ENCODE measurements around the gene KIF1A. TPM values are rescaled to one million over a fixed set of nuclear protein-coding genes. Genes with fewer than 3 reads are reported as not detected.
A peak's percentile ranks its signal among the peaks of the same experiment; 100 is the strongest.
"Not testable (repeated sequence)": the region's sequence is repeated elsewhere in the genome, so short reads cannot be mapped to it uniquely, and the experiment has no call there.

KIF1A gene
- total and polyA plus RNA-seq, 4 experiments from 2014 or later: not detected

DNA sequence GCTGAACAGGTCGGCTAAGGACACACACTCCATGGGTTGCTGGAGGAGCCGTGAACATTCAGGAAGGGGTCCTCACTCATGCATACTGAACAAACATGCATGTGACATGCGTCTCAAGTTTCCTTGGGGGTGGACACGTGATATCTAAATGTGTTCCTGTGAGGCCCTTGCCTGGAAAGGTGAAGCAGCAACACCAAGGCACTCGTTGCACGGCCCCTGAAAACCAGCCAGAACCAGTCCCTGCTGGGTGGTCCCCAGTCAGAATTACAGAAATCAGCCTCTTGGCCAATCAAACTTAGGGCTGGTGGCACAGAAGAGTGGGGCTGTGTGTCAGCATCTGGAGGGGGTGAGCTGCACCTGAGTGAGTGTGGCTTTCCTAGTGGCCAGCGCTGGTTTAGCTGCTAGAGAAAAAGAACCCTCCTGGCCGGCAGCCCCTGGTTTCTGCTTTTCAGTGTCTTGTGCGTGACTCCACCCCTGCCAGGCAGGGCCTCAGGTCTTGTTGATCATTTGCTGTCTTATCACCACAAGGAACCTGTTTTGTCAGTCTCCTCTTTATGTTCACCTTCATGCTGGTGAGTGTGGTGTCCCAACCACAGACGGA, 134.1 kb downstream of the KIF1A start:
- peaks cover 0 to 7% (median 2%) of the 10 kb centered on the region in 4 donors for H3K4me1 Mint-ChIP-seq
- CTCF ChIA-PET (ENCODE audit: partially characterized antibody): no interaction called here

DNA sequence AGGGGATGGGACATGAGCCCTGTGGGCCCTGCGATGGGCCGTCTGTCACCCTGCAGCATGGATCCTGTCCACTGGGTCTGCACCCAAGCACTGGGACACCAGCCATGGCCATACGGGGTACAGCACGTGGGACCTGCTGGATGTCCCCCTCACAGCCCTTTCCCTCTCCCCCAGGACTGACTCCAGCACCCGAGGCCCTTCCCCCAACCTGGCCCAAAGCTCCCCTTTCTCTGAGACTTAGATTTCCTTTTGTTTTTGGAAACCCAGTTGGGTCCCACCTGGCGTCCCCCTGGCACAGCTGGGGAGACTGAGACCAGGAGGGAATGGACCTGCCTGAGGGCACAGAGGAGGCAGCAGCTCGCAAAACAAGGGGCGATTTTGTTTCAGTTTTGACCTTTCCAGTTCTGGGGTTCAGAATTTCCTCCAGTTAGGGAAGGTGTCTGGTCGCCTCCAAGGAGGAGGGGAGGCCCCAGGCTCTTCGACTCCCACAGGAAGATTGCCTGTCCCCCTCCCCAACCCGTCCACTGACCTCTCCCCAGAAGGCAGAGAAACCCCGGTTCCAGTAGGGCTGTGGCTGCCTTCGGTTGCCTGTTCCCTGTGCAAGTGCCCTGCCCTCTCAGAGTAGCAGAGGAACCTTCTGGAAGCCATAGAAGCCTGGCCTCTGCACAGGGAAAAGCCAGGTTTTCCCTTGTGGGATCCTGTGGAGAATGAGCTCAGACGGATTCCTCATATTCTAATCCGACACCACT, 135.9 kb downstream of the KIF1A start:
- H3K4me1 ChIP-seq (ENCODE audit: insufficient read depth, low read length); H3K27ac ChIP-seq (ENCODE audit: low read depth, low read length); H3K9me3 Mint-ChIP-seq; H3K27me3 ChIP-seq (ENCODE audit: insufficient read depth, low read length); H3K4me1 Mint-ChIP-seq; H3K9me3 ChIP-seq (ENCODE audit: control insufficient read depth in 1 of 2, low read length in 2 of 2); H3K36me3 ChIP-seq (ENCODE audit: insufficient read depth, low read length); H3K27me3 Mint-ChIP-seq; H3K36me3 Mint-ChIP-seq; DNase-seq; intact Hi-C loops (cut with micrococcal nuclease); POLR2A ChIA-PET (ENCODE audit: partially characterized antibody): not testable (repeated sequence)
- H3K4me3 ChIP-seq (ENCODE audit: low read length in 2 of 2): peak overlapping the region in 1 of 2 donors; percentile 24
- Mint-ChIP-seq H3K4me3 (peak overlapping the region; percentile 24 to 64 (median 50)), H3K27ac (peak overlapping the region in 2 of 7 donors; percentile 52 to 68)
- CTCF ChIA-PET (ENCODE audit: partially characterized antibody): interaction anchor here (0.5 kb wide), 1 partner anchor 115 kb away, joined by 3 read pairs; no protein-coding TSS in a partner anchor

More for the DNA sequence above, 134.1 kb downstream of the KIF1A start:
- Mint-ChIP-seq H3K9me3 (no peaks in the 10 kb centered on the region), H3K27me3 (no peaks in the 10 kb centered on the region), H3K36me3 (no peaks in the 10 kb centered on the region), H3K27ac (peak overlapping the region in 1 of 7 donors; percentile 69), H3K4me3 (no peak overlapping the region)
- POLR2A ChIA-PET (ENCODE audit: partially characterized antibody): no interaction called here
- H3K36me3 ChIP-seq (ENCODE audit: insufficient read depth, low read length): no peaks in the 10 kb centered on the region
- peaks cover 5% of the 10 kb centered on the region for H3K4me1 ChIP-seq (ENCODE audit: insufficient read depth, low read length)
- intact Hi-C loops (cut with micrococcal nuclease): no loop called here
- no peak for DNase-seq
- no peaks in the 10 kb centered on the region for H3K9me3 ChIP-seq (ENCODE audit: control insufficient read depth in 1 of 2, low read length in 2 of 2)
- H3K27me3 ChIP-seq (ENCODE audit: insufficient read depth, low read length): no peaks in the 10 kb centered on the region
- H3K27ac ChIP-seq (ENCODE audit: low read depth, low read length): no peak overlapping the region
- no peak overlapping the region for H3K4me3 ChIP-seq (ENCODE audit: low read length in 2 of 2)

DNA sequence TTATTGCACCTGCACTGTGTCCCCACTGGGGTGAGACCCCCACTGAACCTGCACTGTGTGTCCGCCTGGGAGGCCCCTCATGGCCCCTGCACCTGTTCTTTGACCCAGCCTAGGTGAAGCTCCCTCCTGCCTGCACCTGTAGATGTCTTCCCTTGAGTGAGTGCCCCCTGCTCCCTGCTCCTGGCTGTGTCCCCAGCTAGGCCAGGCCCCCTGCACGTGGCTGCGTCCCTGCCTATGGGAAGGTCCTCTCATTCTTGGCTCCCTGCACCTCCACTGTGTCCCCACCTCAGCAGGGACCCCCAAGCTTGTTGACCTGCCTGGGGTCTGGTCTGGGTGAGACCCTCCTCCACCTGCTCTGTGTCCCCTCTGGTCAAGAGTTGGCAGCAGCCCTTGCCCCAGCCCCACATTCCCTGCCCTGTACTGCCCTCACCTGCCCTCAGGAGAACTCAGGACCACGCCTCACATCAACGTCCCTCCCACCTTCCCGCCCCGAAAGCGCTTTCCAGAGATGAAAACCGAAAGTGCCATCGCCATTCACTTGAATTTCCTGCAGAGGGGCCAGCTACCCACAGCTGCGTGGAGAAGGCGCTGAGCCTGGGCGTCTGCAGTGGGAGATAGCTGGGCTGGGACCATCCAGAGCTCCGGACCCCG, 136.6 kb downstream of the KIF1A start:
- POLR2A ChIA-PET (ENCODE audit: partially characterized antibody): interaction anchor here (0.5 kb wide), 1 partner anchor 114 kb away, joined by 3 read pairs; no protein-coding TSS in a partner anchor
- peak overlapping the region in 2 of 7 donors; percentile 42 to 68 for H3K27ac Mint-ChIP-seq
- H3K4me1 ChIP-seq (ENCODE audit: insufficient read depth, low read length); H3K27ac ChIP-seq (ENCODE audit: low read depth, low read length); H3K9me3 ChIP-seq (ENCODE audit: control insufficient read depth in 1 of 2, low read length in 2 of 2); intact Hi-C loops (cut with micrococcal nuclease); H3K27me3 Mint-ChIP-seq; H3K36me3 Mint-ChIP-seq; H3K27me3 ChIP-seq (ENCODE audit: insufficient read depth, low read length); DNase-seq; H3K36me3 ChIP-seq (ENCODE audit: insufficient read depth, low read length); H3K9me3 Mint-ChIP-seq; H3K4me1 Mint-ChIP-seq: not testable (repeated sequence)
- CTCF ChIA-PET (ENCODE audit: partially characterized antibody): interaction anchor here (0.5 kb wide), 1 partner anchor 114 kb away, joined by 3 read pairs; no protein-coding TSS in a partner anchor
- peak overlapping the region in 6 of 8 donors; percentile 24 to 64 (median 50) for H3K4me3 Mint-ChIP-seq
- H3K4me3 ChIP-seq (ENCODE audit: low read length in 2 of 2): peak overlapping the region in 1 of 2 donors; percentile 24

DNA sequence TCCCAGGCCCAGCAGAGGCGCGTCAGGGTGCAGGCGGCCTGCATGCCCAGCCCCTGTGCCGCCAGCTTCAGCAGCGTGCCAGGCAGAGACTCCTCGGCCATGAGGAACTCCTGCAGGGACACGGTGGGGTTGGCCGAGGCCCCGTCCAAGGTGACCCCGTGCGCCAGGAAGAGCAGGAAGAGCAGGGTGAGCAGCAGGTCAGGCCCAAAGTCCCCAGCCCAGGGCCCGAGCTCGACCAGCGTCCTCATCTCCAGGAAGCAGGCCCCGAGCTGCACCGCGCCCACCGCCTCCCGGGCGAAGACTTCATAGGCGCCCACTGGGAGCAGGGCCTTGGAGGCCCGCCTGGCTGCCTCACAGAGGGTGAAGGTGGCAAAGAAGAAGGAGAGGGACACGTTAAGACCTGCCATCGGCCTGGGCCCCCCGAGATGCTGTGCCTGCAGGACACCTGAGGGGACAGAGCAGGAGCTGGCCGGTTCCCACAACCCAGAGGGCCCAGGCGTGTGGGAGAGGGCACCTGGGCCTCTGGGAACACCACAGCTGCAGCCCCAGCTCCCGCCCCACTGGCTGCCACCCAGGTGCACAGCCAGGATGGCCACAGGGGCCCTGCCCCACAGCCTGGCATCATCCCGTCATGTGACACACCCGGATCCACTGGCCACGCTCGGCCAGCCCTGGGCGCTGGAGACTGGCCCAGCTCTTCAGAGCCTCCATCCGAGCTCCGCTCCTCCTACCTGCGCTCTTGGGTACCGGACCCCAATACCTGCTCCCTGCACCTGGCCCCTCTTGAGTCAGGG, 137.4 kb downstream of the KIF1A start, which contains the start of gene AQP12B:
AQP12B (minus strand) TSS at position 455 of the 794 bp plus-strand sequence; CDS start at position 407, 48 bp downstream.
- H3K9me3 Mint-ChIP-seq; intact Hi-C loops (cut with micrococcal nuclease); H3K9me3 ChIP-seq (ENCODE audit: control insufficient read depth in 1 of 2, low read length in 2 of 2); H3K27ac ChIP-seq (ENCODE audit: low read depth, low read length); H3K27me3 Mint-ChIP-seq; DNase-seq; H3K4me1 Mint-ChIP-seq; H3K4me3 ChIP-seq (ENCODE audit: low read length in 2 of 2); H3K36me3 Mint-ChIP-seq; H3K4me1 ChIP-seq (ENCODE audit: insufficient read depth, low read length); H3K27me3 ChIP-seq (ENCODE audit: insufficient read depth, low read length); CTCF ChIA-PET (ENCODE audit: partially characterized antibody); H3K36me3 ChIP-seq (ENCODE audit: insufficient read depth, low read length): not testable (repeated sequence)
- Mint-ChIP-seq H3K27ac (peak within 1 kb of the TSS in 1 of 7 donors; percentile 42), H3K4me3 (peak within 1 kb of the TSS in 5 of 8 donors; percentile 44 to 64 (median 52))
- POLR2A ChIA-PET (ENCODE audit: partially characterized antibody): interaction anchor here (0.5 kb wide), 1 partner anchor 113 kb away, joined by 3 read pairs; no protein-coding TSS in a partner anchor

DNA sequence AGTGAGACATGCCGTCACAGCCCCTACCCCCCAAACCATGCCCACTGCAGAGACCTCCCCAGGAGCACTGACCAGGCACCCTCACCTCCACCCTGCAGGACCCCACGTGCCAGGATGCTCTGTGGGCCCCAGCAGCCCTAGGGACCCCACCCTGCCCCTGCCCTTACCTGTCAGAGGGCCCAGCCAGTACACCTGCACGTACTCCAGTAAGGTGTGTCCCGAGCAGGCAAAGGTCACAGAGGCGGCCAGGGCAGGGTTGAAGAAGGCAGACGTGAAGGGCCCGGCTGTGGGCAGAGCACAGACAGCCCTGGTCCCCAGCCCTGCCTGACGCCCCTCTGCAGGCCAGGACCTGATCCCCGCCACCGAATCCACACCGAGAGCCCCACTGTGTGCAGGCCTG, 139.8 kb downstream of the KIF1A start:
- H3K36me3 Mint-ChIP-seq; H3K9me3 ChIP-seq (ENCODE audit: control insufficient read depth in 1 of 2, low read length in 2 of 2); H3K27ac Mint-ChIP-seq; H3K27me3 ChIP-seq (ENCODE audit: insufficient read depth, low read length); H3K4me3 ChIP-seq (ENCODE audit: low read length in 2 of 2); H3K4me1 Mint-ChIP-seq; H3K36me3 ChIP-seq (ENCODE audit: insufficient read depth, low read length); H3K4me3 Mint-ChIP-seq; H3K4me1 ChIP-seq (ENCODE audit: insufficient read depth, low read length); DNase-seq; H3K9me3 Mint-ChIP-seq; H3K27me3 Mint-ChIP-seq; intact Hi-C loops (cut with micrococcal nuclease); CTCF ChIA-PET (ENCODE audit: partially characterized antibody); POLR2A ChIA-PET (ENCODE audit: partially characterized antibody); H3K27ac ChIP-seq (ENCODE audit: low read depth, low read length): not testable (repeated sequence)

DNA sequence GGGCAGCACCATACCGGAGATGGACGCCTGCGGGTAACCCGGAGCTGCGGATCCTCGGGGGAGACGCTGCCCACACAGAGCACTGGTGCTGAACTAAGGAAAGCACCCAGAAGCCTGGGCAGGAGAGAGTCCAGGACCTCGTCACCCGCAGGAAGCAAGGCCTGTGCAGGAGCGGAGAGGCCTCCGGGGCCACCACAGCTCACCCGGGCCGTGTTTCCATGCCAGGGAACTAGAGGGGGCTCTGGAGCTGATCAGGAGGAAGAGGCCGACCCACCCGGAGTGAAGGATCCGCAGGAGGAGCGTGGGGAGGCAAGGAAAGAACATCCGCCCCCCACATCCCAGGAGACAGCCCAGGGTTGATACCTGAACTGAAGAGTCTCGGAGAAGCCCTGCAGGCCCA, 141.1 kb downstream of the KIF1A start:
- not testable (repeated sequence) for H3K27ac ChIP-seq (ENCODE audit: low read depth, low read length)

DNA sequence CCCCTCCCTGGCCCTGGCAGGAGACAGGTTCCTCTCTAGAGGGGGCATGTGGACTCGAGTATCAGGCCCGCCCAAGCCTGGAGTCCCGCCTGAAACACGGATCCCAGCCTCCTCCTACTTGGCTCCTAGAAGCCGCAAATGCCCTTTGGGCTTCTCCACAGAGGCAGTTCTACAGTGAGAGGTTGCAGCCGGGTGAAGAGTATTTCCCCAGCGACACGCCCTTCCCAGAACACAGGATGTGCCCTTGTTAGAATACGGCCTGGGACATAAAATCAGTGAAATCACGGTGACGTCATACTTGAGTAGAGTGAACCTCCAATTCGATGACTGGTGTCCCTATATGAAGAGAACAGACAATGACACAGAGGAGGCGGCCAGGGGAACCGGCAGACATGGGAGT, 142.0 kb downstream of the KIF1A start:
- H3K4me1 ChIP-seq (ENCODE audit: insufficient read depth, low read length); H3K27me3 Mint-ChIP-seq; H3K9me3 ChIP-seq (ENCODE audit: control insufficient read depth in 1 of 2, low read length in 2 of 2); H3K36me3 ChIP-seq (ENCODE audit: insufficient read depth, low read length); DNase-seq; H3K27ac ChIP-seq (ENCODE audit: low read depth, low read length); POLR2A ChIA-PET (ENCODE audit: partially characterized antibody); H3K4me1 Mint-ChIP-seq; H3K27me3 ChIP-seq (ENCODE audit: insufficient read depth, low read length); H3K4me3 Mint-ChIP-seq; intact Hi-C loops (cut with micrococcal nuclease); H3K27ac Mint-ChIP-seq; H3K9me3 Mint-ChIP-seq; H3K4me3 ChIP-seq (ENCODE audit: low read length in 2 of 2); H3K36me3 Mint-ChIP-seq; CTCF ChIA-PET (ENCODE audit: partially characterized antibody): not testable (repeated sequence)

More for the DNA sequence above, 141.1 kb downstream of the KIF1A start:
- H3K9me3 ChIP-seq (ENCODE audit: control insufficient read depth in 1 of 2, low read length in 2 of 2); H3K36me3 ChIP-seq (ENCODE audit: insufficient read depth, low read length); H3K36me3 Mint-ChIP-seq; H3K27ac Mint-ChIP-seq; POLR2A ChIA-PET (ENCODE audit: partially characterized antibody); H3K27me3 Mint-ChIP-seq; H3K4me3 Mint-ChIP-seq; H3K4me1 ChIP-seq (ENCODE audit: insufficient read depth, low read length); CTCF ChIA-PET (ENCODE audit: partially characterized antibody); H3K27me3 ChIP-seq (ENCODE audit: insufficient read depth, low read length); H3K9me3 Mint-ChIP-seq; H3K4me3 ChIP-seq (ENCODE audit: low read length in 2 of 2); DNase-seq; H3K4me1 Mint-ChIP-seq; intact Hi-C loops (cut with micrococcal nuclease): not testable (repeated sequence)
